ENCODE data around the gene TEPSIN. TPM values are rescaled to one million over a fixed set of nuclear protein-coding genes. Genes with fewer than 3 reads are reported as not detected.

Gene TEPSIN
- total RNA-seq, 1 experiment from 2014 or later, result 38.8 TPM

GRCh38 chr17:81245665-81246342 is 6.9 kb upstream of the TEPSIN start:
- Histone ChIP-seq H2AK5ac (ENCODE audit: insufficient read length, low read length) (no peak overlapping the region), H3K4ac (ENCODE audit: low read depth, low read length) (no peak overlapping the region), H2BK20ac (ENCODE audit: low read depth, low read length, poor library complexity, severe bottlenecking) (no peak overlapping the region), H3T11ph (ENCODE audit: low read length) (no peak overlapping the region), H2BK120ac (ENCODE audit: low read depth, low read length, poor library complexity, severe bottlenecking) (no peak overlapping the region), H3K23ac (ENCODE audit: insufficient read length, low read depth, low read length) (no peak overlapping the region), H3K9me3 (ENCODE audit: control insufficient read depth, low read depth, low read length) (no peaks in the 10 kb centered on the region), H4K5ac (ENCODE audit: insufficient read length, low read depth, low read length) (no peak overlapping the region), H3K56ac (ENCODE audit: insufficient read length, low read depth, low read length) (no peak overlapping the region), H2BK12ac (ENCODE audit: insufficient read length, low read depth, low read length) (no peak overlapping the region), H3K79me1 (ENCODE audit: insufficient read depth, low read depth, low read length, poor library complexity, severe bottlenecking) (no peaks in the 10 kb centered on the region), H3K14ac (ENCODE audit: insufficient read depth, low read length) (no peak overlapping the region), H4K20me1 (ENCODE audit: control insufficient read depth, insufficient read depth, insufficient read length) (peaks cover 3% of the 10 kb centered on the region), H3K23me2 (ENCODE audit: insufficient read length, low read depth, low read length, poor library complexity, severe bottlenecking) (no peaks in the 10 kb centered on the region), H3K9ac (ENCODE audit: extremely low read depth, insufficient read length, low read length) (no peak overlapping the region), H2AFZ (ENCODE audit: low read length) (no peak overlapping the region), H3K4me2 (ENCODE audit: insufficient read depth, insufficient read length, low read length) (no peak overlapping the region), H4K91ac (ENCODE audit: insufficient read length, low read depth, low read length) (no peak overlapping the region), H3K18ac (ENCODE audit: insufficient read length, low read depth, low read length) (no peak overlapping the region), H2BK5ac (ENCODE audit: insufficient read length, low read length) (no peak overlapping the region), H4K8ac (replicated peaks; ENCODE audit: insufficient read length, low read depth, low read length) (no peak overlapping the region), H3K27ac (ENCODE audit: insufficient read length, low read depth, low read length) (no peak overlapping the region), H3K79me2 (ENCODE audit: insufficient read depth, low read length) (no peaks in the 10 kb centered on the region), H3K4me1 (ENCODE audit: insufficient read depth, low read length) (no peaks in the 10 kb centered on the region), H3K27me3 (ENCODE audit: insufficient read depth, low read length) (no peaks in the 10 kb centered on the region), H2BK15ac (ENCODE audit: low read depth, low read length) (no peak overlapping the region)
- DNase-seq, result no peak
- TF ChIP-seq CTCF (conservative IDR thresholded peaks at IDR 0.05), result no peak
- Mint-ChIP-seq H3K36me3 (ENCODE audit: insufficient read depth in 1 of 3, low read depth in 3 of 3) (peaks cover 4 to 19% (median 12%) of the 10 kb centered on the region in 3 experiments; a peak in 6 of 7 replicates), H3K27ac (no peak overlapping the region), H3K9me3 (no peaks in the 10 kb centered on the region; a peak in 1 of 5 replicates), H3K27me3 (ENCODE audit: low read depth) (peaks cover 3% of the 10 kb centered on the region), H3K4me1 (peaks cover 11 to 18% of the 10 kb centered on the region in 2 experiments), H3K4me3 (no peak overlapping the region)
- no CpG with 5 or more reads among the region's 37 CpGs for WGBS (ENCODE audit: extremely low coverage, insufficient read length, low lambda C conversion rate)
